Gastroesophageal sphincter (tissue), 3 donors: Measurements from ENCODE around the gene BAIAP2.

Experiments used
- CTCF ChIP-seq, 4 experiments: fragments of 200-600 bp in 2 of 4; fragments of 450-650 bp in 2 of 4; sonication (generic) in 1 of 4; IDR thresholded peaks; one replicate each; pipeline ENCODE4 v1.5.1; 2017 to 2019; ENCODE audit warnings: antibody characterized with exemption in 4 of 4, mild to moderate bottlenecking in 2 of 4, moderate library complexity in 2 of 4
- EP300 ChIP-seq: sonication (generic); formaldehyde crosslinking; IDR thresholded peaks from one replicate; pipeline ENCODE4 v1.6.1; 2017; ENCODE audit warnings: antibody characterized with exemption, mild to moderate bottlenecking
- POLR2A ChIP-seq, 2 donors: fragments of 450-650 bp; IDR thresholded peaks; one replicate each; pipeline ENCODE4 v1.6.1; 2017; ENCODE audit warnings: antibody characterized with exemption in 2 of 2, mild to moderate bottlenecking in 2 of 2, moderate library complexity in 1 of 2
- POLR2AphosphoS5 ChIP-seq: sonication (generic); formaldehyde crosslinking; IDR thresholded peaks from one replicate; pipeline ENCODE4 v1.6.1; 2017; ENCODE audit warnings: antibody characterized with exemption

DNA sequence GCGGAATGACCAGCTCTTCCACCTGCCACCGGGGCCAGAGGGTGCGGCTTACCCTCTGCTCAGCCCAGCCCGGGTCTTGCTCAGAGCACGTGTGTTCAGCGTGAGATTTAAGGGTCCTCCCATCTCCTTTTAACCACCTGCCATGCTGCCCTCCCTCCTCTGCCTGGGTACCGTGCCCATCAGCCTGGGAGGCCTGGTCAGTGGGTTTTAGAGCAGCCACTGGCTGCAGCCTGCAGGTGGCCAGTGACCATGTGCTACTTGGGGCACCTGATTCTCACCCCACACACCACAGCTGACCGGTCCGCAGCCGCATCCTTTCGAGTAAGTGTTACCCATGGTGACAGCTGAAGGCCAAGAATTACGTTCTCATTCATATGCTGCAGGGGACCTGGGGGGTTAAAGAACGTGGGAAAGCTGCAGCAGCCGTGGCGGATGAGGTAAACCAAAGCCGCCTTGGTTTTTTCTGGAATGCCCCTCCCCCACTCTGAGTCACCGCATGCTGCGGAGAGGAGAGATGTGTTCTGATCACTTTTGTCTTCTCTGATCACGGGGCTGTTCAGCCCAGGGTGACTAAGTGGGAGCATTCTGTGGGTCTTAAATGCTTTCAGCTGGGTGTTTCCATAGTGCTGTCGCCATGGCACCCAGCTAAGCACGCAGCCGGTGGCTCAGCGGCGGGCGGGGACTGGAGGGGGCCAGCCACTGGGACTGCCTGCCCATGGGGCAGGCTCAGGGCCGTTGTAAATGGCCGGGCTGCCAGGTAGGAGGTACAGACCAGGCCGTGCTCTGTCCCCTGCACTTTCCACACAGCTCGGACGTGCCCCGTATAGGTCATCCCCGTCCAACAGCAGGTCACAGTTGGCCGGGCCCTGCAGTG is 59.8 kb downstream of the BAIAP2 start:
- peak in 2 of 4 experiments; percentile 6 to 33 for TF ChIP-seq CTCF (IDR thresholded peaks at IDR 0.05)
- no peak for TF ChIP-seq POLR2A (IDR thresholded peaks at IDR 0.05)
- TF ChIP-seq POLR2AphosphoS5 = peak; percentile 71
- TF ChIP-seq EP300 = no peak
